Loucy (cell line): ENCODE data around the gene EEF1A2.

Source experiments
- CTCF ChIP-seq: fragments of 200-600 bp; sonication (generic); conservative IDR thresholded peaks from 2 replicates; pipeline ENCODE4 v1.5.1; 2014; ENCODE audit warnings: mild to moderate bottlenecking, antibody characterized with exemption, low read length
- EZH2phosphoT487 ChIP-seq: fragments of 200-600 bp; IDR thresholded peaks from 2 replicates; pipeline ENCODE4 v1.6.1; 2018; ENCODE audit warnings: antibody characterized with exemption, mild to moderate bottlenecking, moderate library complexity, borderline replicate concordance

GRCh38 chr20:63439866-63440265 is 59.0 kb downstream of the EEF1A2 start:
- TF ChIP-seq CTCF: no peak
- no peak for TF ChIP-seq EZH2phosphoT487
